Measurements from ENCODE around the gene CD3D. TPM values are rescaled to one million over a fixed set of nuclear protein-coding genes. Genes with fewer than 3 reads are reported as not detected.

Gene CD3D
- total and polyA plus RNA-seq, 2 experiments from 2014 or later, result 1.8 to 2.3 TPM

GRCh38 chr11:118319337-118319707, 23.2 kb downstream of the CD3D start:
- H3K4me2 ChIP-seq, result no peak overlapping the region
- peak overlapping the region; percentile 73 for H3K27ac ChIP-seq
- H3K4me3 ChIP-seq, result no peak overlapping the region
- H2AFZ ChIP-seq, result no peak overlapping the region
- no peaks in the 10 kb centered on the region for H4K20me1 ChIP-seq (ENCODE audit: insufficient read depth, poor library complexity, severe bottlenecking)
- no peaks in the 10 kb centered on the region for H3K36me3 ChIP-seq (replicated peaks; ENCODE audit: insufficient read depth, low read depth)
- no peaks in the 10 kb centered on the region for H3K27me3 ChIP-seq
- H3K79me2 ChIP-seq, result no peaks in the 10 kb centered on the region
- no peak for DNase-seq (ENCODE audit: low spot score)
- peaks cover 41% of the 10 kb centered on the region for H3K4me1 ChIP-seq (ENCODE audit: insufficient read depth)
- no peaks in the 10 kb centered on the region for H3K9me3 ChIP-seq (ENCODE audit: low read depth)
- TF ChIP-seq EZH2 (IDR thresholded peaks at IDR 0.05; ENCODE audit: borderline replicate concordance) (no peak), CTCF (IDR thresholded peaks at IDR 0.05; ENCODE audit: poor library complexity) (no peak), EZH2phosphoT487 (IDR thresholded peaks at IDR 0.05; ENCODE audit: low read depth, severe bottlenecking, unreplicated experiment) (no peak)
- no peaks in the 10 kb centered on the region for H3K9me2 ChIP-seq (replicated peaks; ENCODE audit: insufficient read depth)
- WGBS (ENCODE audit: low lambda C conversion rate, missing lambda C conversion rate), result 65% methylated on average over 1 of the region's 1 CpG

DNA sequence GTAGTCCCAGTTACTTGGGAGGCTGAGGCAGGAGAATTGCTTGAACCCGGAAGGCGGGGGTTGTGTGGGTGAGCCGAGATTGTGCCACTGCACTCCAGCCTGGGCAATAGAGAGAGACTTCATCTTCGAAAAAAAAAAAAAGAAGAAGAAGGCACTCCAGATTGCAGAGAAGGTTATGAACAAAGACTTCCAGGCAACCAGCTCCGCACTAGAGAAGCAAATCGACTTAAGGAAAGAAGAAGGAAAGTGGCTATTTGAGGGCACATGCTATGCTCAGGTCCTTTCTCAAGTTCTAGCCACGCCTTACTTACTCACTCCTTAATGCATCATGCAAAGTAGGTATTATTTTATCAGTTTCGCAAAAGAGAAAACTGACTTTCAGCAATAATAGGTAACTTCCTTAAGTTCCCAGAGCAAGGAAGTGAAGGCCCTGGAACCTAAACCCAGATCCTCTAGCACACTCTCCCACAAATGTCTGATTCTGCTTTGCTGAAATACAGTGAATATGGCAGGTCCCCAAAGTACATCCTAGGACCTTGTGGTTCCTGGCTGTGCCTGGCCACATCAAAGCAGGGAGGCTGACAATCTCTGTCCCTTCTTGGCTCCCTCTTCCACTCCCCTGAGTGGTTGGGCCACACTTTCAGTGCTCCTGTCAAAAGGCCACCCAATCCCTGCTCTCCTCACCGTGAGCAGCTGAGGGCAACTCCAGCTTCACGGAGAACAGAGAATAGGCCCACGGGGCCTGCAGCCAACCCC, 23.7 kb downstream of the CD3D start:
- H3K27ac ChIP-seq, result peak overlapping the region; percentile 73
- no peak overlapping the region for H3K4me2 ChIP-seq
- H3K9me3 ChIP-seq (ENCODE audit: low read depth), result no peaks in the 10 kb centered on the region
- H3K4me1 ChIP-seq (ENCODE audit: insufficient read depth), result peaks cover 44% of the 10 kb centered on the region
- H3K9me2 ChIP-seq (replicated peaks; ENCODE audit: insufficient read depth), result no peaks in the 10 kb centered on the region
- no peaks in the 10 kb centered on the region for H3K27me3 ChIP-seq
- no peaks in the 10 kb centered on the region for H3K36me3 ChIP-seq (replicated peaks; ENCODE audit: insufficient read depth, low read depth)
- H3K4me3 ChIP-seq, result no peak overlapping the region
- 93% methylated on average over 11 of the region's 11 CpGs for WGBS (ENCODE audit: low lambda C conversion rate, missing lambda C conversion rate)
- no peaks in the 10 kb centered on the region for H3K79me2 ChIP-seq
- DNase-seq (ENCODE audit: low spot score), result no peak
- TF ChIP-seq EZH2 (IDR thresholded peaks at IDR 0.05; ENCODE audit: borderline replicate concordance) (no peak), CTCF (IDR thresholded peaks at IDR 0.05; ENCODE audit: poor library complexity) (no peak), EZH2phosphoT487 (IDR thresholded peaks at IDR 0.05; ENCODE audit: low read depth, severe bottlenecking, unreplicated experiment) (no peak)
- H2AFZ ChIP-seq, result no peak overlapping the region
- H4K20me1 ChIP-seq (ENCODE audit: insufficient read depth, poor library complexity, severe bottlenecking), result no peaks in the 10 kb centered on the region

GRCh38 chr11:118318124-118318523, 24.4 kb downstream of the CD3D start:
- Histone ChIP-seq H3K4me3 (no peak overlapping the region), H3K36me3 (replicated peaks; ENCODE audit: insufficient read depth, low read depth) (no peaks in the 10 kb centered on the region), H3K79me2 (no peaks in the 10 kb centered on the region), H3K9me3 (ENCODE audit: low read depth) (no peaks in the 10 kb centered on the region), H3K27ac (peak overlapping the region; percentile 73), H3K27me3 (no peaks in the 10 kb centered on the region), H3K9me2 (replicated peaks; ENCODE audit: insufficient read depth) (no peaks in the 10 kb centered on the region), H3K4me2 (no peak overlapping the region), H3K4me1 (ENCODE audit: insufficient read depth) (peaks cover 44% of the 10 kb centered on the region), H2AFZ (no peak overlapping the region), H4K20me1 (ENCODE audit: insufficient read depth, poor library complexity, severe bottlenecking) (no peaks in the 10 kb centered on the region)
- TF ChIP-seq EZH2 (IDR thresholded peaks at IDR 0.05; ENCODE audit: borderline replicate concordance) (no peak), EZH2phosphoT487 (IDR thresholded peaks at IDR 0.05; ENCODE audit: low read depth, severe bottlenecking, unreplicated experiment) (no peak), CTCF (IDR thresholded peaks at IDR 0.05; ENCODE audit: poor library complexity) (no peak)
- DNase-seq (ENCODE audit: low spot score), result no peak
- 74% methylated on average over 4 of the region's 4 CpGs for WGBS (ENCODE audit: low lambda C conversion rate, missing lambda C conversion rate)
